Endodermal cell (in vitro differentiated cells): ENCODE measurements around the gene ADAMTS17. TPM values are rescaled to one million over a fixed set of nuclear protein-coding genes. Genes with fewer than 3 reads are reported as not detected.

ENCODE experiments used
- DNase-seq: peaks from one replicate; pipeline ENCODE4 v3.0.0-alpha.2; 2017
- H3K27ac ChIP-seq: 2 replicates; pipeline ENCODE4 v1.5.1; 2013; ENCODE audit warnings: mild to moderate bottlenecking, low read depth, low read length, moderate library complexity
- H3K27me3 ChIP-seq: 2 replicates; pipeline ENCODE4 v1.6.1; 2013; ENCODE audit warnings: mild to moderate bottlenecking, low read length, moderate library complexity; ENCODE audit not compliant: insufficient read depth, control insufficient read depth, poor library complexity, severe bottlenecking
- H3K36me3 ChIP-seq: 2 replicates; pipeline ENCODE4 v1.7.0; 2013; ENCODE audit warnings: mild to moderate bottlenecking, low read length, moderate library complexity; ENCODE audit not compliant: control insufficient read depth, insufficient read depth
- H3K4me1 ChIP-seq: one replicate; pipeline ENCODE4 v1.7.0; 2013; ENCODE audit warnings: low read length; ENCODE audit not compliant: control insufficient read depth, insufficient read depth
- H3K4me3 ChIP-seq: 2 replicates; pipeline ENCODE4 v1.5.1; 2013; ENCODE audit warnings: mild to moderate bottlenecking, low read length, moderate library complexity
- H3K9ac ChIP-seq: 2 replicates; pipeline ENCODE4 v1.6.1; 2013; ENCODE audit warnings: mild to moderate bottlenecking, low read length, moderate library complexity; ENCODE audit not compliant: poor library complexity, severe bottlenecking; ENCODE audit errors: extremely low read depth
- H3K9me3 ChIP-seq: 2 replicates; pipeline ENCODE4 v1.6.1; 2013; ENCODE audit warnings: mild to moderate bottlenecking, low read length, moderate library complexity; ENCODE audit not compliant: control insufficient read depth
- H3K27ac Mint-ChIP-seq: 2 replicates; pipeline ENCODE4 v1.8.0; 2020; ENCODE audit warnings: mixed read lengths
- H3K27me3 Mint-ChIP-seq: 2 replicates; pipeline ENCODE4 v1.8.0; 2021; ENCODE audit warnings: mild to moderate bottlenecking, mixed read lengths; ENCODE audit not compliant: insufficient read depth
- H3K36me3 Mint-ChIP-seq: 2 replicates; pipeline ENCODE4 v1.8.0; 2020; ENCODE audit warnings: low read depth, mixed read lengths
- H3K4me1 Mint-ChIP-seq: 2 replicates; pipeline ENCODE4 v1.8.0; 2020; ENCODE audit warnings: mixed read lengths
- H3K4me3 Mint-ChIP-seq: 2 replicates; pipeline ENCODE4 v1.8.0; 2020; ENCODE audit warnings: mild to moderate bottlenecking, moderate library complexity, mixed read lengths
- H3K9me3 Mint-ChIP-seq: 2 replicates; pipeline ENCODE4 v1.8.0; 2020; ENCODE audit warnings: mild to moderate bottlenecking, mixed read lengths
- WGBS, 2 experiments: methylation state at CpG; one replicate each; pipeline versions ENCODE4 v1.1.5 to v1.1.7; 2013; ENCODE audit warnings: missing lambda C conversion rate in 2 of 2, mixed read lengths in 1 of 2; ENCODE audit not compliant: insufficient coverage in 1 of 2, insufficient read length in 1 of 2; 5-methylcytosine and 5-hydroxymethylcytosine counted together
- total RNA-seq, 2 donors: library from RNA; stranded (reverse); fragmentation: NEBNext Ultra II Directional in 1 of 2; extraction: Animal tissue kit (Norgen Biotek cat#: 25700) in 1 of 2; gene quantifications; 2 replicates in 1 of 2; 3 replicates in 1 of 2; pipeline ENCODE4 v1.2.1, GENCODE V29; 2021
- TF ChIP-seq, protein P1 (sequence below): fragments of 200-600 bp; sonication (generic); conservative IDR thresholded peaks from 2 replicates; pipeline ENCODE4 v1.5.0; 2021; ENCODE audit warnings: antibody characterized with exemption, mild to moderate bottlenecking

Gene ADAMTS17
- total RNA-seq, 2 donors from 2014 or later: 0.82 to 2.3 TPM

DNA sequence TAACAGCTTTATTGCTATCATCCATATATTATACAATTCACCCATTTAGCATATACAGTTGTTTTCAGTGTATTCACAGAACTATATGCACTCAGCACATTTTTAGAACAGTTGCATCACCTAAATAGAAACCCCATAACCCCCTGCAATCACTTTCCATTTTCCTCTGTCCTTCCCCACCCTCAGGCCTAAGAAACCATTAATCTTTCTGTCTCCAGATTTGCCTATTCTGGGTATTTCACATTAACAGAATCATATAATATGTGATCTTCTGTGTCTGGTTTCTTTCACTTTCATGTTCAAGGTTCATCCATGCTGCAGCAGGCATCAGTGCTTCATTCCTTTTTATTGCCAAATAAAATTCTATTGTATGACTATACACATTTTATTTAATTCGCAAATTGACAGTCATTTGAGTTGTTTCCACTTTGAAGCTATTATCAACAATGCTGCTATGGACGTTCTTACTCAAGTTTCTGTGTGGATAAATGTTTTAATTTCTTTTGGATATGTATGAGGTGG, 39.8 kb downstream of the ADAMTS17 start:
- peaks cover 16% of the 10 kb centered on the region for H3K9me3 Mint-ChIP-seq
- H3K9me3 ChIP-seq: no peaks in the 10 kb centered on the region
- no peaks in the 10 kb centered on the region for H3K27me3 Mint-ChIP-seq
- no peaks in the 10 kb centered on the region for H3K4me1 ChIP-seq
- H3K27me3 ChIP-seq: no peaks in the 10 kb centered on the region
- no peak overlapping the region for H3K4me3 Mint-ChIP-seq
- H3K36me3 ChIP-seq: no peaks in the 10 kb centered on the region
- no peaks in the 10 kb centered on the region for H3K36me3 Mint-ChIP-seq
- no peak overlapping the region for H3K27ac Mint-ChIP-seq
- H3K4me1 Mint-ChIP-seq: no peaks in the 10 kb centered on the region
- no peak for DNase-seq
- no peak overlapping the region for H3K4me3 ChIP-seq
- no peak overlapping the region for H3K9ac ChIP-seq
- no peak overlapping the region for H3K27ac ChIP-seq
- TF ChIP-seq, protein P1, sequence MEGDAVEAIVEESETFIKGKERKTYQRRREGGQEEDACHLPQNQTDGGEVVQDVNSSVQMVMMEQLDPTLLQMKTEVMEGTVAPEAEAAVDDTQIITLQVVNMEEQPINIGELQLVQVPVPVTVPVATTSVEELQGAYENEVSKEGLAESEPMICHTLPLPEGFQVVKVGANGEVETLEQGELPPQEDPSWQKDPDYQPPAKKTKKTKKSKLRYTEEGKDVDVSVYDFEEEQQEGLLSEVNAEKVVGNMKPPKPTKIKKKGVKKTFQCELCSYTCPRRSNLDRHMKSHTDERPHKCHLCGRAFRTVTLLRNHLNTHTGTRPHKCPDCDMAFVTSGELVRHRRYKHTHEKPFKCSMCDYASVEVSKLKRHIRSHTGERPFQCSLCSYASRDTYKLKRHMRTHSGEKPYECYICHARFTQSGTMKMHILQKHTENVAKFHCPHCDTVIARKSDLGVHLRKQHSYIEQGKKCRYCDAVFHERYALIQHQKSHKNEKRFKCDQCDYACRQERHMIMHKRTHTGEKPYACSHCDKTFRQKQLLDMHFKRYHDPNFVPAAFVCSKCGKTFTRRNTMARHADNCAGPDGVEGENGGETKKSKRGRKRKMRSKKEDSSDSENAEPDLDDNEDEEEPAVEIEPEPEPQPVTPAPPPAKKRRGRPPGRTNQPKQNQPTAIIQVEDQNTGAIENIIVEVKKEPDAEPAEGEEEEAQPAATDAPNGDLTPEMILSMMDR: no peak
- 100% methylated on average over 2 of the region's 2 CpGs; no CpG with 5 or more reads in 1 of the 2 experiments for WGBS, 2 experiments

- H3K27me3 Mint-ChIP-seq: no peaks in the 10 kb centered on the region
- TF ChIP-seq, protein P1: no peak
These were observed 43.5 kb downstream of the ADAMTS17 start for GRCh38 chr15:100298257-100298656.

DNA sequence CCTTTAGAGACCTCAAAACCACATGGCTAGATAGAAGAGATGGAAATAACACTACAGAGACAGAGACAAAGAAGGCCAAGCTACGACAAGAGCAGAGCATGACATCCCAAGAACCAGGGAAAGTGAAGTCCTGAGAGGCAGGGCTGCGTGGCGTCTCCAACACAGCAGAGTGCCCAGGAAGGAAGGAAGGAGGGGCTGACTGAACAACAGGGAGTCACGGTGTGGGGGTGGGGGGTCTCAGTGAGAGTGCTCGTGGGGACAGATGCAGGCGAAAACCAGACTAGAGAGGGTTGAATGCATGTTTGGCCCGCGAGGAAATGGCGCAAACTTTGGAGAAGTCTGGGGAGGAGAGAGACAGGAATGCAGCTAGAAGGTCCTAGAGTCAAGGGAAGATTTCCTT, 44.0 kb downstream of the ADAMTS17 start:
- Histone ChIP-seq H3K9me3 (no peaks in the 10 kb centered on the region), H3K9ac (no peak overlapping the region), H3K4me1 (no peaks in the 10 kb centered on the region), H3K27ac (no peak overlapping the region), H3K4me3 (no peak overlapping the region), H3K36me3 (no peaks in the 10 kb centered on the region), H3K27me3 (no peaks in the 10 kb centered on the region)
- Mint-ChIP-seq H3K36me3 (no peaks in the 10 kb centered on the region), H3K4me1 (no peaks in the 10 kb centered on the region), H3K27ac (no peak overlapping the region), H3K27me3 (no peaks in the 10 kb centered on the region), H3K9me3 (peaks cover 22% of the 10 kb centered on the region), H3K4me3 (no peak overlapping the region)
- TF ChIP-seq, protein P1: no peak
- peak; percentile 7 for DNase-seq
- 81 to 85% methylated on average over 8 to 9 of the region's 9 CpGs for WGBS, 2 experiments

More at GRCh38 chr15:100298257-100298656, 43.5 kb downstream of the ADAMTS17 start:
- Histone ChIP-seq H3K9ac (no peak overlapping the region), H3K4me1 (no peaks in the 10 kb centered on the region), H3K36me3 (no peaks in the 10 kb centered on the region), H3K9me3 (no peaks in the 10 kb centered on the region), H3K27ac (no peak overlapping the region), H3K27me3 (no peaks in the 10 kb centered on the region), H3K4me3 (no peak overlapping the region)
- no peaks in the 10 kb centered on the region for H3K4me1 Mint-ChIP-seq
- 88 to 93% methylated on average over 3 to 7 of the region's 7 CpGs for WGBS, 2 experiments
- no peak overlapping the region for H3K27ac Mint-ChIP-seq
- no peaks in the 10 kb centered on the region for H3K36me3 Mint-ChIP-seq
- DNase-seq: peak; percentile 24
- no peak overlapping the region for H3K4me3 Mint-ChIP-seq
- H3K9me3 Mint-ChIP-seq: peaks cover 22% of the 10 kb centered on the region
